GM23338 (cell line): ENCODE results near the gene ELANE. TPM values are rescaled to one million over a fixed set of nuclear protein-coding genes. Genes with fewer than 3 reads are reported as not detected.

Experiments used
- ATAC-seq: fragments of 200-7000 bp; cut with Tn5 transposase; 3 replicates; pipeline ENCODE4 v1.9.1; 2020
- DNase-seq: peaks from one replicate; pipeline ENCODE4 v3.0.0-alpha.2; 2015; ENCODE audit warnings: low spot score
- H2AFZ ChIP-seq: fragments of 200-600 bp; sonication (generic); 2 replicates; pipeline ENCODE4 v1.8.0; 2016; ENCODE audit warnings: antibody characterized with exemption, mild to moderate bottlenecking, moderate library complexity
- H3F3A ChIP-seq: fragments of 200-600 bp; sonication (generic); replicated peaks from 2 replicates; pipeline ENCODE4 v1.8.0; 2017; ENCODE audit warnings: antibody characterized with exemption, mixed run types, low read depth
- H3K27ac ChIP-seq: fragments of 200-600 bp; sonication (generic); 2 replicates; pipeline ENCODE4 v1.6.1; 2016; ENCODE audit warnings: low read depth
- H3K27me3 ChIP-seq: fragments of 200-600 bp; sonication (generic); 2 replicates; pipeline ENCODE4 v1.8.0; 2016; ENCODE audit warnings: mild to moderate bottlenecking, mixed run types, moderate library complexity; ENCODE audit not compliant: insufficient read depth
- H3K36me3 ChIP-seq: fragments of 200-600 bp; sonication (generic); 2 replicates; pipeline ENCODE4 v1.8.0; 2016; ENCODE audit warnings: mild to moderate bottlenecking; ENCODE audit not compliant: insufficient read depth
- H3K4me1 ChIP-seq: fragments of 200-600 bp; sonication (generic); 2 replicates; pipeline ENCODE4 v1.8.0; 2016; ENCODE audit warnings: mild to moderate bottlenecking, moderate library complexity; ENCODE audit not compliant: insufficient read depth
- H3K4me2 ChIP-seq: fragments of 200-600 bp; sonication (generic); 2 replicates; pipeline ENCODE4 v1.7.1; 2017; ENCODE audit warnings: mixed run types
- H3K4me3 ChIP-seq: fragments of 200-600 bp; sonication (generic); 2 replicates; pipeline ENCODE4 v1.6.1; 2016; ENCODE audit warnings: mixed run types
- H3K79me2 ChIP-seq: fragments of 200-600 bp; sonication (generic); replicated peaks from 2 replicates; pipeline ENCODE4 v1.8.0; 2017; ENCODE audit warnings: mild to moderate bottlenecking; ENCODE audit not compliant: insufficient read depth
- H3K9me2 ChIP-seq: fragments of 200-600 bp; sonication (generic); 2 replicates; pipeline ENCODE4 v1.8.0; 2017; ENCODE audit not compliant: insufficient read depth
- H4K20me1 ChIP-seq: fragments of 200-600 bp; sonication (generic); replicated peaks from 2 replicates; pipeline ENCODE4 v1.8.0; 2017; ENCODE audit warnings: mild to moderate bottlenecking; ENCODE audit not compliant: insufficient read depth
- H3K27ac Mint-ChIP-seq: 2 replicates; pipeline ENCODE4 v1.8.0; 2020; ENCODE audit warnings: inconsistent platforms, mild to moderate bottlenecking, moderate library complexity, mixed read lengths
- H3K27me3 Mint-ChIP-seq: 3 replicates; pipeline ENCODE4 v1.8.0; 2022; ENCODE audit warnings: low read depth, mild to moderate bottlenecking, moderate library complexity, mixed read lengths, inconsistent platforms; ENCODE audit not compliant: insufficient read depth, poor library complexity
- H3K36me3 Mint-ChIP-seq: 3 replicates; pipeline ENCODE4 v1.8.0; 2021; ENCODE audit warnings: low read depth, mild to moderate bottlenecking, inconsistent platforms, moderate library complexity, mixed read lengths
- H3K4me1 Mint-ChIP-seq: 3 replicates; pipeline ENCODE4 v1.8.0; 2020; ENCODE audit warnings: mild to moderate bottlenecking, inconsistent platforms, mixed read lengths
- H3K4me3 Mint-ChIP-seq: 3 replicates; pipeline ENCODE4 v1.8.0; 2021; ENCODE audit warnings: moderate library complexity, mild to moderate bottlenecking, inconsistent platforms, mixed read lengths
- H3K9me3 Mint-ChIP-seq: 3 replicates; pipeline ENCODE4 v1.8.0; 2020; ENCODE audit warnings: moderate library complexity, mild to moderate bottlenecking, inconsistent platforms, mixed read lengths
- CTCF ChIP-seq, 2 experiments: fragments of 200-600 bp in 1 of 2; sonication (generic) in 1 of 2; conservative IDR thresholded peaks; 2 replicates each; pipeline versions ENCODE4 v1.5.1 to v1.6.1; 2016 to 2017; ENCODE audit warnings: antibody characterized with exemption in 2 of 2, low read depth in 2 of 2, mild to moderate bottlenecking in 2 of 2, moderate library complexity in 1 of 2
- ETS1 ChIP-seq: IDR thresholded peaks from 2 replicates; pipeline ENCODE4 v1.6.1; 2016; ENCODE audit warnings: antibody characterized with exemption
- EZH2 ChIP-seq: fragments of 200-600 bp; sonication (generic); IDR thresholded peaks from one replicate; pipeline ENCODE4 v1.8.0; 2017; ENCODE audit warnings: antibody characterized with exemption, mild to moderate bottlenecking, low read depth; ENCODE audit not compliant: unreplicated experiment
- EZH2phosphoT487 ChIP-seq: fragments of 200-600 bp; sonication (generic); IDR thresholded peaks from one replicate; pipeline ENCODE4 v1.8.1; 2018; ENCODE audit warnings: antibody characterized with exemption; ENCODE audit not compliant: unreplicated experiment
- JUNB ChIP-seq: IDR thresholded peaks from one replicate; pipeline ENCODE4 v1.6.1; 2016; ENCODE audit warnings: antibody characterized with exemption; ENCODE audit not compliant: unreplicated experiment
- NANOG ChIP-seq: IDR thresholded peaks from 2 replicates; pipeline ENCODE4 v1.6.1; 2016; ENCODE audit warnings: antibody characterized with exemption, borderline replicate concordance
- POLR2AphosphoS5 ChIP-seq: IDR thresholded peaks from 2 replicates; pipeline ENCODE4 v1.6.1; 2016; ENCODE audit warnings: antibody characterized with exemption, low read depth
- STAT1 ChIP-seq: IDR thresholded peaks from one replicate; pipeline ENCODE4 v1.6.1; 2016; ENCODE audit warnings: antibody characterized with exemption; ENCODE audit not compliant: unreplicated experiment
- ZNF114 ChIP-seq: fragments of 250-450 bp; sonication (Bioruptor Pico); IDR thresholded peaks from 2 replicates; pipeline ENCODE4 v1.5.0; 2020; ENCODE audit warnings: mild to moderate bottlenecking, moderate library complexity
- ZNF331 ChIP-seq: fragments of 250-450 bp; sonication (Bioruptor Pico); IDR thresholded peaks from 2 replicates; pipeline ENCODE4 v1.5.0; 2020; ENCODE audit warnings: low read depth, mild to moderate bottlenecking, moderate library complexity
- polyA plus RNA-seq: library from polyadenylated mRNA; unstranded; fragments of >200 nt; fragmentation: Nextera tagmentation; extraction: Ambion mirVana; gene quantifications from 2 replicates; pipeline ENCODE4 v1.2.1, GENCODE V29; 2016
- total RNA-seq: library from RNA; depleted of rRNA; stranded (reverse); fragments of >200 nt; shearing (Covaris generic); gene quantifications from 2 replicates; pipeline ENCODE4 v1.2.3, GENCODE V29; 2014
- TF ChIP-seq, protein P1 (sequence below): IDR thresholded peaks from one replicate; pipeline ENCODE4 v1.6.1; 2018; ENCODE audit warnings: antibody characterized with exemption; ENCODE audit not compliant: unreplicated experiment

The ELANE gene
- total and polyA plus RNA-seq, 2 experiments from 2014 or later = not detected

GRCh38 chr19:887599-887998 lies 35.5 kb downstream of the ELANE start:
- no peak overlapping the region for H3K4me2 ChIP-seq
- H3K27me3 ChIP-seq = no peaks in the 10 kb centered on the region
- Mint-ChIP-seq H3K4me3 (no peak overlapping the region), H3K36me3 (peaks cover 13% of the 10 kb centered on the region; the same call in 2 of the 3 replicates), H3K27me3 (peaks cover 6% of the 10 kb centered on the region), H3K9me3 (no peaks in the 10 kb centered on the region; the same call in 2 of the 3 replicates), H3K4me1 (no peaks in the 10 kb centered on the region), H3K27ac (no peak overlapping the region)
- no peaks in the 10 kb centered on the region; the same call in 1 of the 2 replicates for H3K79me2 ChIP-seq
- no peak for DNase-seq
- H3K27ac ChIP-seq = no peak overlapping the region
- peaks cover 4% of the 10 kb centered on the region; the same call in 1 of the 2 replicates for H4K20me1 ChIP-seq
- H3K36me3 ChIP-seq = no peaks in the 10 kb centered on the region
- H3F3A ChIP-seq = no peaks in the 10 kb centered on the region; the same call in 1 of the 2 replicates
- no peaks in the 10 kb centered on the region for H3K9me2 ChIP-seq
- TF ChIP-seq, protein P1, sequence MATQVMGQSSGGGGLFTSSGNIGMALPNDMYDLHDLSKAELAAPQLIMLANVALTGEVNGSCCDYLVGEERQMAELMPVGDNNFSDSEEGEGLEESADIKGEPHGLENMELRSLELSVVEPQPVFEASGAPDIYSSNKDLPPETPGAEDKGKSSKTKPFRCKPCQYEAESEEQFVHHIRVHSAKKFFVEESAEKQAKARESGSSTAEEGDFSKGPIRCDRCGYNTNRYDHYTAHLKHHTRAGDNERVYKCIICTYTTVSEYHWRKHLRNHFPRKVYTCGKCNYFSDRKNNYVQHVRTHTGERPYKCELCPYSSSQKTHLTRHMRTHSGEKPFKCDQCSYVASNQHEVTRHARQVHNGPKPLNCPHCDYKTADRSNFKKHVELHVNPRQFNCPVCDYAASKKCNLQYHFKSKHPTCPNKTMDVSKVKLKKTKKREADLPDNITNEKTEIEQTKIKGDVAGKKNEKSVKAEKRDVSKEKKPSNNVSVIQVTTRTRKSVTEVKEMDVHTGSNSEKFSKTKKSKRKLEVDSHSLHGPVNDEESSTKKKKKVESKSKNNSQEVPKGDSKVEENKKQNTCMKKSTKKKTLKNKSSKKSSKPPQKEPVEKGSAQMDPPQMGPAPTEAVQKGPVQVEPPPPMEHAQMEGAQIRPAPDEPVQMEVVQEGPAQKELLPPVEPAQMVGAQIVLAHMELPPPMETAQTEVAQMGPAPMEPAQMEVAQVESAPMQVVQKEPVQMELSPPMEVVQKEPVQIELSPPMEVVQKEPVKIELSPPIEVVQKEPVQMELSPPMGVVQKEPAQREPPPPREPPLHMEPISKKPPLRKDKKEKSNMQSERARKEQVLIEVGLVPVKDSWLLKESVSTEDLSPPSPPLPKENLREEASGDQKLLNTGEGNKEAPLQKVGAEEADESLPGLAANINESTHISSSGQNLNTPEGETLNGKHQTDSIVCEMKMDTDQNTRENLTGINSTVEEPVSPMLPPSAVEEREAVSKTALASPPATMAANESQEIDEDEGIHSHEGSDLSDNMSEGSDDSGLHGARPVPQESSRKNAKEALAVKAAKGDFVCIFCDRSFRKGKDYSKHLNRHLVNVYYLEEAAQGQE = no peak
- TF ChIP-seq CTCF (conservative IDR thresholded peaks at IDR 0.05; ENCODE audit: low read depth in 2 of 2) = no peak
- no peak for TF ChIP-seq ZNF114
- no peak for TF ChIP-seq ZNF331
- no peak for TF ChIP-seq EZH2
- no peak for TF ChIP-seq STAT1
- H3K4me3 ChIP-seq = no peak overlapping the region
- no peaks in the 10 kb centered on the region for H3K4me1 ChIP-seq
- no peak overlapping the region for H2AFZ ChIP-seq
- no peak for ATAC-seq

- no peak overlapping the region for H2AFZ ChIP-seq
- H3K36me3 ChIP-seq = no peaks in the 10 kb centered on the region
- H3K9me2 ChIP-seq = no peaks in the 10 kb centered on the region
- peaks cover 9% of the 10 kb centered on the region; the same call in 1 of the 3 replicates for H3K36me3 Mint-ChIP-seq
- H3K27me3 Mint-ChIP-seq = peaks cover 15% of the 10 kb centered on the region
- H3K27ac Mint-ChIP-seq = no peak overlapping the region
- no peak overlapping the region for H3K4me3 ChIP-seq
- DNase-seq (no peak), ATAC-seq (no peak)
- H3K4me3 Mint-ChIP-seq = no peak overlapping the region; the same call in 2 of the 3 replicates
- no peaks in the 10 kb centered on the region; the same call in 1 of the 2 replicates for H3F3A ChIP-seq
- no peaks in the 10 kb centered on the region; the same call in 1 of the 2 replicates for H3K79me2 ChIP-seq
- no peaks in the 10 kb centered on the region for H3K27me3 ChIP-seq
- no peak overlapping the region for H3K27ac ChIP-seq
- peaks cover 4% of the 10 kb centered on the region; the same call in 1 of the 2 replicates for H4K20me1 ChIP-seq
- H3K4me1 ChIP-seq = no peaks in the 10 kb centered on the region
- peaks cover 3% of the 10 kb centered on the region; the same call in 2 of the 3 replicates for H3K9me3 Mint-ChIP-seq
- no peak overlapping the region for H3K4me2 ChIP-seq
- H3K4me1 Mint-ChIP-seq = no peaks in the 10 kb centered on the region; the same call in 2 of the 3 replicates
- TF ChIP-seq ZNF114 (no peak), JUNB (no peak), POLR2AphosphoS5 (no peak), STAT1 (no peak), ETS1 (no peak), EZH2 (no peak), ZNF331 (no peak), EZH2phosphoT487 (no peak), NANOG (no peak)
- TF ChIP-seq, protein P1 = no peak
Measured at GRCh38 chr19:888581-889385, 36.7 kb downstream of the ELANE start.
